Bronchial epithelial cell (primary cell): ENCODE data around the gene CD247. TPM values are rescaled to one million over a fixed set of nuclear protein-coding genes. Genes with fewer than 3 reads are reported as not detected.

ENCODE experiments used
- DNase-seq: peaks from one replicate; pipeline ENCODE4 v3.0.0-alpha.2; 2010; ENCODE audit warnings: low read depth
- FAIRE-seq: peaks from 2 replicates; lab custom pipeline; 2011; peaks lifted over from hg19 to GRCh38; lab: Jason Lieb, UNC
- H3K27me3 ChIP-seq: 2 replicates; pipeline ENCODE4 v1.5.1; 2011; ENCODE audit warnings: low read length; ENCODE audit not compliant: control insufficient read depth, insufficient read depth
- H3K36me3 ChIP-seq: 2 replicates; pipeline ENCODE4 v1.5.1; 2011; ENCODE audit warnings: low read length; ENCODE audit not compliant: control insufficient read depth, insufficient read depth
- H3K4me3 ChIP-seq: 2 replicates; pipeline ENCODE4 v1.5.1; 2011; ENCODE audit warnings: mild to moderate bottlenecking, low read depth, low read length, control low read depth
- total RNA-seq: library from RNA; depleted of rRNA; stranded (reverse); fragments of >200 nt; gene quantifications from 2 replicates; pipeline ENCODE4 v1.2.1, GENCODE V29; 2014
- TF ChIP-seq, protein P1 (sequence below): IDR thresholded peaks from 2 replicates; pipeline ENCODE4 v1.5.1; 2011; ENCODE audit warnings: mild to moderate bottlenecking, moderate library complexity, low read length, control low read depth, inconsistent platforms; ENCODE audit not compliant: insufficient read depth, severe bottlenecking

CD247 gene
- total RNA-seq, 1 donor from 2014 or later, result not detected

- FAIRE-seq (no peak), DNase-seq (no peak)
- TF ChIP-seq, protein P1, sequence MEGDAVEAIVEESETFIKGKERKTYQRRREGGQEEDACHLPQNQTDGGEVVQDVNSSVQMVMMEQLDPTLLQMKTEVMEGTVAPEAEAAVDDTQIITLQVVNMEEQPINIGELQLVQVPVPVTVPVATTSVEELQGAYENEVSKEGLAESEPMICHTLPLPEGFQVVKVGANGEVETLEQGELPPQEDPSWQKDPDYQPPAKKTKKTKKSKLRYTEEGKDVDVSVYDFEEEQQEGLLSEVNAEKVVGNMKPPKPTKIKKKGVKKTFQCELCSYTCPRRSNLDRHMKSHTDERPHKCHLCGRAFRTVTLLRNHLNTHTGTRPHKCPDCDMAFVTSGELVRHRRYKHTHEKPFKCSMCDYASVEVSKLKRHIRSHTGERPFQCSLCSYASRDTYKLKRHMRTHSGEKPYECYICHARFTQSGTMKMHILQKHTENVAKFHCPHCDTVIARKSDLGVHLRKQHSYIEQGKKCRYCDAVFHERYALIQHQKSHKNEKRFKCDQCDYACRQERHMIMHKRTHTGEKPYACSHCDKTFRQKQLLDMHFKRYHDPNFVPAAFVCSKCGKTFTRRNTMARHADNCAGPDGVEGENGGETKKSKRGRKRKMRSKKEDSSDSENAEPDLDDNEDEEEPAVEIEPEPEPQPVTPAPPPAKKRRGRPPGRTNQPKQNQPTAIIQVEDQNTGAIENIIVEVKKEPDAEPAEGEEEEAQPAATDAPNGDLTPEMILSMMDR, result no peak
- Histone ChIP-seq H3K27me3 (no peaks in the 10 kb centered on the region), H3K36me3 (no peaks in the 10 kb centered on the region), H3K4me3 (no peak overlapping the region)
These were observed 130.9 kb downstream of the CD247 start for GRCh38 chr1:167387251-167387910.

Other genes with a start within 250 kb of the CD247 start
- gene CREG1, start 35.2 kb upstream of the CD247 start, total RNA-seq, result 62.2 and 78.2 TPM in 2 replicates
- gene RCSD1, start 111.7 kb upstream of the CD247 start, total RNA-seq, result under 0.01 and 0.13 TPM in 2 replicates
- gene MPZL1, start 203.5 kb upstream of the CD247 start, total RNA-seq, result 69.8 and 95.6 TPM in 2 replicates